ENCODE measurements around the gene PSMB5. TPM values are rescaled to one million over a fixed set of nuclear protein-coding genes. Genes with fewer than 3 reads are reported as not detected.

Gene PSMB5
- total and polyA plus RNA-seq, 9 of the 15 experiments (the other 6 are each of a cell fraction or from before 2014, with no cell fraction given) = 198 to 1,870 (median 269) TPM

DNA sequence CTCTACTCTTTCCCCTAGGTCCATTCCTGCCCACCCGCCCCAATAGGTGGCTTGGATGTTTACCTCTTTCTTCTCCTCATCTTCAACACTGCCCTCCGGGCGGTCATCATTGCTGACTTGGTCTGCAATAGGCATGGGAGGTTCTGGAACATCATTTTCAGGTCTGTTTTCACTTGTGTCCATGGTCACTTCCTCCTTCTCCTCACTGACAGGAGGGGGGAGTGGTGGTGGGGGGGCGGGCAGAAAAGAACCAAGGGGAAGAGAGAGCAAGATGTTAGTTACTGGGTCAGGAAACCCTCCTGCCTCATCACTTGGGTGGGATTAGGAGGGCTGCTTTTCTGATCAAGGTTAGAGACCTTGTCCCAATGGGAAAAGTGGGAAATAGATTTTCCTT lies 34.7 kb upstream of the PSMB5 start (continued):
- TF ChIP-seq NFIX (CRISPR knock-in tag; IDR thresholded peaks at IDR 0.05; ENCODE audit: low read depth) (no peak), STAG1 (CRISPR knock-in tag; IDR thresholded peaks at IDR 0.05; ENCODE audit: borderline replicate concordance) (no peak)

DNA sequence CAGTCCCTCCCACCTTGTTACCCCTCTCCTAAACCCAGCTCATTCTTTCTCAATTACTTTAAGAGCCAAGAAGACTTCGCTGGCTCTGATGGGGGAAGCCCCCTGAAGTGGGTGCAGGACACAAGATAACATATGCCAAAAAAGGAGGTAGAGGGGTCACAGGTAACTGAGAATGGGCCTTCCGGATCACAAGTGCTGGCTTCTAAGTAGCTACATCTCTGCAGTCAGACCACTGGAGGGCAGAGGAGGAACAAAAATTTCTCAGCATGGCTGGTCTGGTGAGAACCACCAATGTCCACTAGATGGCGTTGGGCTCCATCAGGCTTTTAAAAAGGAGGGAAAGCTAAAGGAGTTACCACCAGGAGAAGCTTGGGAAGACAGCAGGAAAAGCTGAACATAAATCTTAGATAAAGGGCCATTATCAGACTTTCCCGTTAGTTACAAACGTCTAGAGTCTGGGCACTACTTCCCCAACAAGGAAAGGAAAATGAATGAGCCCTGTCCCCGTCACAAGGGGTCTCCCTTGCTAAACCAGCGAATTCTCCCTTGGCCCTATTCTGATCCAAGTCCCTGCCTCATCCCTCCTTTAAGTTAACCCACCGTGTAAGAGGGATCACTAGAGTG lies 34.2 kb upstream of the PSMB5 start:
- H3K27ac ChIP-seq (ENCODE audit: extremely low read depth, low read depth, low read length) = peak overlapping the region; percentile 17; the same call in 1 of the 3 replicates
- WGBS (ENCODE audit: insufficient coverage, low coverage, missing lambda C conversion rate) = 30% methylated on average over 8 of the region's 8 CpGs
- peaks cover 77% of the 10 kb centered on the region for H3K36me3 ChIP-seq (ENCODE audit: control insufficient read depth, insufficient read depth, low read length)
- ChIA-PET CTCF (ENCODE audit: low intra/inter-chr PET ratio) (interaction anchor here (0.6 to 7.2 kb wide), 14 partner anchors 10 to 479 kb away, joined by 3 to 109 read pairs (median 5); partner anchors contain the start of gene CIROP), POLR2A (interaction anchor here (0.6 to 2.1 kb wide), 14 partner anchors 10 to 512 kb away, joined by 3 to 23 read pairs (median 4); partner anchors contain the start of genes ACIN1, C14orf119, CDH24 and PRMT5)
- H3K4me1 ChIP-seq (replicated peaks in 1 of 2; ENCODE audit: control insufficient read depth in 2 of 2, insufficient read depth in 2 of 2, low read length in 2 of 2) = peaks cover 20 to 26% of the 10 kb centered on the region in 2 experiments
- peaks cover 5% of the 10 kb centered on the region for H3K9me1 ChIP-seq (ENCODE audit: control insufficient read depth, insufficient read depth, low read length)
- H3K9ac ChIP-seq (ENCODE audit: insufficient read depth in 1 of 2, low read depth in 2 of 2, low read length in 2 of 2) = no peak overlapping the region; a peak in 2 of 4 replicates
- H3K9me3 ChIP-seq (replicated peaks; ENCODE audit: control insufficient read depth, insufficient read depth, low read depth, low read length) = no peaks in the 10 kb centered on the region
- in situ Hi-C loops (cut with MboI) (loop anchor here (5.0 kb wide), 1 partner anchor 38 kb away; no protein-coding TSS in a partner anchor), intact Hi-C loops (cut with micrococcal nuclease) (loop anchor here (1.0 kb wide), 2 partner anchors 40 to 118 kb away; no protein-coding TSS in a partner anchor)
- H2AFZ ChIP-seq (ENCODE audit: low read depth, low read length) = no peak overlapping the region
- peak; percentile 97 for FAIRE-seq
- no peak overlapping the region; the same call in 1 of the 2 replicates for H3K4me2 ChIP-seq (ENCODE audit: insufficient read depth, low read length)
- H3K79me2 ChIP-seq (ENCODE audit: control insufficient read depth, insufficient read depth, low read length) = peaks cover 68% of the 10 kb centered on the region
- H3K27me3 ChIP-seq (ENCODE audit: control insufficient read depth in 2 of 2, insufficient read depth in 2 of 2, low read length in 2 of 2) = no peaks in the 10 kb centered on the region
- DNase-seq (ENCODE audit: extremely low read depth in 1 of 4, low spot score in 3 of 4) = peak; percentile 76 to 91 (median 82)
- no TSS peak for BruUV-seq (replicated peaks)
- no peak overlapping the region for H3K4me3 ChIP-seq
- H4K20me1 ChIP-seq (replicated peaks; ENCODE audit: control insufficient read depth, insufficient read depth, low read length) = peaks cover 14% of the 10 kb centered on the region; the same call in 1 of the 2 replicates
- peak; percentile 80 for ATAC-seq
- TF ChIP-seq ESRRA (IDR thresholded peaks at IDR 0.05; ENCODE audit: borderline replicate concordance, low read depth) (0 out of 2 replicates have a peak, but pooled peaks have one; percentile 12), DMBX1 (CRISPR knock-in tag; IDR thresholded peaks at IDR 0.05; ENCODE audit: borderline replicate concordance) (no peak), CTBP1 (IDR thresholded peaks at IDR 0.05; ENCODE audit: borderline replicate concordance) (peak; percentile 43; the same call in 1 of the 2 replicates), SP1 (CRISPR knock-in tag; IDR thresholded peaks at IDR 0.05) (0 out of 2 replicates have a peak, but pooled peaks have one; percentile 44), SMC3 (conservative IDR thresholded peaks at IDR 0.05; ENCODE audit: insufficient read depth, low read depth, low read length) (peak; percentile 77), SMARCA4 (IDR thresholded peaks at IDR 0.05) (peak; percentile 45; the same call in 1 of the 2 replicates), DPF2 (IDR thresholded peaks at IDR 0.05) (peak; percentile 32; the same call in 1 of the 2 replicates)
- TF ChIP-seq, protein P1, sequence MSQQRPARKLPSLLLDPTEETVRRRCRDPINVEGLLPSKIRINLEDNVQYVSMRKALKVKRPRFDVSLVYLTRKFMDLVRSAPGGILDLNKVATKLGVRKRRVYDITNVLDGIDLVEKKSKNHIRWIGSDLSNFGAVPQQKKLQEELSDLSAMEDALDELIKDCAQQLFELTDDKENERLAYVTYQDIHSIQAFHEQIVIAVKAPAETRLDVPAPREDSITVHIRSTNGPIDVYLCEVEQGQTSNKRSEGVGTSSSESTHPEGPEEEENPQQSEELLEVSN (IDR thresholded peaks at IDR 0.05; ENCODE audit: borderline replicate concordance in 1 of 2, extremely low read depth in 1 of 2, insufficient read depth in 1 of 2, insufficient read length in 1 of 2, low read depth in 1 of 2, low read length in 1 of 2, poor library complexity in 1 of 2, severe bottlenecking in 1 of 2) = peak; percentile 33 to 61
- TF ChIP-seq, protein P2, sequence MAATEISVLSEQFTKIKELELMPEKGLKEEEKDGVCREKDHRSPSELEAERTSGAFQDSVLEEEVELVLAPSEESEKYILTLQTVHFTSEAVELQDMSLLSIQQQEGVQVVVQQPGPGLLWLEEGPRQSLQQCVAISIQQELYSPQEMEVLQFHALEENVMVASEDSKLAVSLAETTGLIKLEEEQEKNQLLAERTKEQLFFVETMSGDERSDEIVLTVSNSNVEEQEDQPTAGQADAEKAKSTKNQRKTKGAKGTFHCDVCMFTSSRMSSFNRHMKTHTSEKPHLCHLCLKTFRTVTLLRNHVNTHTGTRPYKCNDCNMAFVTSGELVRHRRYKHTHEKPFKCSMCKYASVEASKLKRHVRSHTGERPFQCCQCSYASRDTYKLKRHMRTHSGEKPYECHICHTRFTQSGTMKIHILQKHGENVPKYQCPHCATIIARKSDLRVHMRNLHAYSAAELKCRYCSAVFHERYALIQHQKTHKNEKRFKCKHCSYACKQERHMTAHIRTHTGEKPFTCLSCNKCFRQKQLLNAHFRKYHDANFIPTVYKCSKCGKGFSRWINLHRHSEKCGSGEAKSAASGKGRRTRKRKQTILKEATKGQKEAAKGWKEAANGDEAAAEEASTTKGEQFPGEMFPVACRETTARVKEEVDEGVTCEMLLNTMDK (IDR thresholded peaks at IDR 0.05; ENCODE audit: borderline replicate concordance, insufficient read depth, low read depth, low read length, poor library complexity, severe bottlenecking) = peak; percentile 87
- TF ChIP-seq, protein P3, sequence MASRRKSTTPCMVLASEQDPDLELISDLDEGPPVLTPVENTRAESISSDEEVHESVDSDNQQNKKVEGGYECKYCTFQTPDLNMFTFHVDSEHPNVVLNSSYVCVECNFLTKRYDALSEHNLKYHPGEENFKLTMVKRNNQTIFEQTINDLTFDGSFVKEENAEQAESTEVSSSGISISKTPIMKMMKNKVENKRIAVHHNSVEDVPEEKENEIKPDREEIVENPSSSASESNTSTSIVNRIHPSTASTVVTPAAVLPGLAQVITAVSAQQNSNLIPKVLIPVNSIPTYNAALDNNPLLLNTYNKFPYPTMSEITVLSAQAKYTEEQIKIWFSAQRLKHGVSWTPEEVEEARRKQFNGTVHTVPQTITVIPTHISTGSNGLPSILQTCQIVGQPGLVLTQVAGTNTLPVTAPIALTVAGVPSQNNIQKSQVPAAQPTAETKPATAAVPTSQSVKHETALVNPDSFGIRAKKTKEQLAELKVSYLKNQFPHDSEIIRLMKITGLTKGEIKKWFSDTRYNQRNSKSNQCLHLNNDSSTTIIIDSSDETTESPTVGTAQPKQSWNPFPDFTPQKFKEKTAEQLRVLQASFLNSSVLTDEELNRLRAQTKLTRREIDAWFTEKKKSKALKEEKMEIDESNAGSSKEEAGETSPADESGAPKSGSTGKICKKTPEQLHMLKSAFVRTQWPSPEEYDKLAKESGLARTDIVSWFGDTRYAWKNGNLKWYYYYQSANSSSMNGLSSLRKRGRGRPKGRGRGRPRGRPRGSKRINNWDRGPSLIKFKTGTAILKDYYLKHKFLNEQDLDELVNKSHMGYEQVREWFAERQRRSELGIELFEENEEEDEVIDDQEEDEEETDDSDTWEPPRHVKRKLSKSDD (conservative IDR thresholded peaks at IDR 0.05; ENCODE audit: low read length) = 0 out of 2 replicates have a peak, but pooled peaks have one; percentile 25
